ENCODE results near the gene FAM200C.

Gene FAM200C

DNA sequence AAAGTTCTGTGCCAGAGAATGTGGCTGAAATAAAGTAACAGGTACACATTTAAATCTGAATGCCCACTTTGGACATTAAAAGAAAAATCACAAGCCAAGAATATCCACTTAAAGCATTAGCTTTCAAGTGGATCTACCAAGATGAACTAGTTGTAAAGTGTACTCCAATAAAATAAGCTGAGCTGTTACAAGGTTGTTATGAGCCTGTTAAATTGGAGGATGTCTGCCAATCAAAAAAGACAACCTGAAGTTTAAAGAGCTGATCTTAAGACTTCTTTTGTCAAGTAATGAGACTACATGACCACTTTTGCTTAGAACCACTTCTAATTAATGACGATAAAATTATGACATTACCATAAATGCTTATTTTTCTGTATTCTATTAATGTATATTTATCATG is 2.4 kb downstream of the FAM200C start:
- TF ChIP-seq RARB (CRISPR knock-in tag; IDR thresholded peaks at IDR 0.05): no peak
- TF ChIP-seq ZC3H10 (CRISPR knock-in tag; IDR thresholded peaks at IDR 0.05): no peak
- no peak for TF ChIP-seq ZNF70 (CRISPR knock-in tag; IDR thresholded peaks at IDR 0.05)
- no peak for ATAC-seq

GRCh38 chr5:160395111-160395510 is 4.7 kb downstream of the FAM200C start:
- no peak for ATAC-seq
- no peak for TF ChIP-seq CSDC2 (CRISPR knock-in tag; IDR thresholded peaks at IDR 0.05)
- no peak for TF ChIP-seq OSR1 (CRISPR knock-in tag; IDR thresholded peaks at IDR 0.05)

DNA sequence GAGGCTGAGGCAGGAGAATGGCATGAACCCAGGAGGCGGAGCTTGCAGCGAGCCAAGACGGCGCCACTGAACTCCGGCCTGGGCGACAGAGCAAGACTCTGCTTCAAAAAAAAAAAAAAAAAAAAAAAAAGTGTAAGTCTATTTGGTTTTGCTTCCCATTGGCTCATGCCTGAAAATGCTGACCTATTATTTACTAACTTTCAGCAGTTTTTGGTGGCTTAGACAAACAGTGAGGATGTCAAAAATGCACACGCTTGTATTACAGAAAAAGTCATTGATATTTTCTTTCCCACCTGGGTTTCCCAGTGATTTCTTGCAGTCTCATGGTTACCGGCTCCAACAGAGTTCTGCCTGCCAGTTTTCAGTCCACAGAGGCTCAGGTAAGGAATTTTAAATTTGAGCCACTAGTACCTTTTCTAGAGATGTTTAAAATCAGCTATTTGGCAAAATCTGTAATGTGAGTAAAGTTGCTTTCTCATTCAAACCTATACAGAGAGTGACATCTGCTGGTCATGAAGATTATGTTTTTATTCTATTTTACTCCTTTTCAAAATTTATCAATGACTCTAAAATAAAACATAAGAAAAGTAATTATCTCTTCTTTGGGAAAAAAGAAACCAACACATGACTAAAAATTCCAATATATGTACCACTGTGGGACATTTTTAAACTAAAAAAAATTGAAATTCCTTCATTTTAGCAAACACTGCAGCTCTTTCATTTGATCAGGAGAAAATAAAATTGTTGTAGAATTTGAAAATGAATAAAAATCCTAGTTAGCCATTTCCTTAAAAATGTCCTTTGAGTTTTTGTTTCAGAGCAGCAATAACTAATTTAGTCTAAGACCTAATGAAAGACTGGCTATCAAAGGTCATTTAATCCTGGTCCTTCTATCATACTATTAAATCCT is 8.8 kb downstream of the FAM200C start:
- ATAC-seq: peak; percentile 68
- TF ChIP-seq OSR1 (CRISPR knock-in tag; IDR thresholded peaks at IDR 0.05) (no peak), RARB (CRISPR knock-in tag; IDR thresholded peaks at IDR 0.05) (no peak), ARNTL (CRISPR knock-in tag; IDR thresholded peaks at IDR 0.05; ENCODE audit: borderline replicate concordance, low read depth) (no peak)

- no peak for ATAC-seq
- TF ChIP-seq ISL1 (CRISPR knock-in tag; IDR thresholded peaks at IDR 0.05): no peak
- no peak for TF ChIP-seq ZFP30 (CRISPR knock-in tag; IDR thresholded peaks at IDR 0.05)
- no peak for TF ChIP-seq RARB (CRISPR knock-in tag; IDR thresholded peaks at IDR 0.05)
- no peak for TF ChIP-seq ZNF70 (CRISPR knock-in tag; IDR thresholded peaks at IDR 0.05)
- TF ChIP-seq ZNF8 (CRISPR knock-in tag; IDR thresholded peaks at IDR 0.05): no peak
- TF ChIP-seq, protein P1, sequence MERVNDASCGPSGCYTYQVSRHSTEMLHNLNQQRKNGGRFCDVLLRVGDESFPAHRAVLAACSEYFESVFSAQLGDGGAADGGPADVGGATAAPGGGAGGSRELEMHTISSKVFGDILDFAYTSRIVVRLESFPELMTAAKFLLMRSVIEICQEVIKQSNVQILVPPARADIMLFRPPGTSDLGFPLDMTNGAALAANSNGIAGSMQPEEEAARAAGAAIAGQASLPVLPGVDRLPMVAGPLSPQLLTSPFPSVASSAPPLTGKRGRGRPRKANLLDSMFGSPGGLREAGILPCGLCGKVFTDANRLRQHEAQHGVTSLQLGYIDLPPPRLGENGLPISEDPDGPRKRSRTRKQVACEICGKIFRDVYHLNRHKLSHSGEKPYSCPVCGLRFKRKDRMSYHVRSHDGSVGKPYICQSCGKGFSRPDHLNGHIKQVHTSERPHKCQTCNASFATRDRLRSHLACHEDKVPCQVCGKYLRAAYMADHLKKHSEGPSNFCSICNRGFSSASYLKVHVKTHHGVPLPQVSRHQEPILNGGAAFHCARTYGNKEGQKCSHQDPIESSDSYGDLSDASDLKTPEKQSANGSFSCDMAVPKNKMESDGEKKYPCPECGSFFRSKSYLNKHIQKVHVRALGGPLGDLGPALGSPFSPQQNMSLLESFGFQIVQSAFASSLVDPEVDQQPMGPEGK (CRISPR knock-in tag; IDR thresholded peaks at IDR 0.05; ENCODE audit: borderline replicate concordance): no peak
- TF ChIP-seq BACH2 (CRISPR knock-in tag; IDR thresholded peaks at IDR 0.05; ENCODE audit: borderline replicate concordance): no peak
- TF ChIP-seq ZFP3 (CRISPR knock-in tag; IDR thresholded peaks at IDR 0.05): no peak
- no peak for TF ChIP-seq GLIS3 (CRISPR knock-in tag; IDR thresholded peaks at IDR 0.05)
- no peak for TF ChIP-seq ZC3H10 (CRISPR knock-in tag; IDR thresholded peaks at IDR 0.05)
- no peak for TF ChIP-seq OSR1 (CRISPR knock-in tag; IDR thresholded peaks at IDR 0.05)
These were observed 12.4 kb downstream of the FAM200C start for GRCh38 chr5:160387445-160387844.

- ATAC-seq: no peak
- TF ChIP-seq CSDC2 (CRISPR knock-in tag; IDR thresholded peaks at IDR 0.05) (no peak), ZNF565 (CRISPR knock-in tag; conservative IDR thresholded peaks at IDR 0.05; ENCODE audit: low read depth) (no peak), ZNF8 (CRISPR knock-in tag; IDR thresholded peaks at IDR 0.05) (no peak), PPARA (CRISPR knock-in tag; IDR thresholded peaks at IDR 0.05; ENCODE audit: borderline replicate concordance) (no peak), TOX (CRISPR knock-in tag; IDR thresholded peaks at IDR 0.05; ENCODE audit: borderline replicate concordance) (no peak), ZFP30 (CRISPR knock-in tag; IDR thresholded peaks at IDR 0.05) (no peak), ZNF70 (CRISPR knock-in tag; IDR thresholded peaks at IDR 0.05) (no peak), POU6F1 (CRISPR knock-in tag; IDR thresholded peaks at IDR 0.05; ENCODE audit: borderline replicate concordance, low read depth) (no peak), GLIS3 (CRISPR knock-in tag; IDR thresholded peaks at IDR 0.05) (no peak), ZFP3 (CRISPR knock-in tag; IDR thresholded peaks at IDR 0.05) (no peak), RARB (CRISPR knock-in tag; IDR thresholded peaks at IDR 0.05) (no peak), CSRNP3 (CRISPR knock-in tag; IDR thresholded peaks at IDR 0.05) (no peak), SNAI2 (CRISPR knock-in tag; IDR thresholded peaks at IDR 0.05) (no peak), BACH2 (CRISPR knock-in tag; IDR thresholded peaks at IDR 0.05; ENCODE audit: borderline replicate concordance) (no peak)
- TF ChIP-seq, protein P2, sequence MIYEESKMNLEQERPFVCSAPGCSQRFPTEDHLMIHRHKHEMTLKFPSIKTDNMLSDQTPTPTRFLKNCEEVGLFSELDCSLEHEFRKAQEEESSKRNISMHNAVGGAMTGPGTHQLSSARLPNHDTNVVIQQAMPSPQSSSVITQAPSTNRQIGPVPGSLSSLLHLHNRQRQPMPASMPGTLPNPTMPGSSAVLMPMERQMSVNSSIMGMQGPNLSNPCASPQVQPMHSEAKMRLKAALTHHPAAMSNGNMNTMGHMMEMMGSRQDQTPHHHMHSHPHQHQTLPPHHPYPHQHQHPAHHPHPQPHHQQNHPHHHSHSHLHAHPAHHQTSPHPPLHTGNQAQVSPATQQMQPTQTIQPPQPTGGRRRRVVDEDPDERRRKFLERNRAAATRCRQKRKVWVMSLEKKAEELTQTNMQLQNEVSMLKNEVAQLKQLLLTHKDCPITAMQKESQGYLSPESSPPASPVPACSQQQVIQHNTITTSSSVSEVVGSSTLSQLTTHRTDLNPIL (CRISPR knock-in tag; IDR thresholded peaks at IDR 0.05; ENCODE audit: low read depth): no peak
- TF ChIP-seq, protein P3, sequence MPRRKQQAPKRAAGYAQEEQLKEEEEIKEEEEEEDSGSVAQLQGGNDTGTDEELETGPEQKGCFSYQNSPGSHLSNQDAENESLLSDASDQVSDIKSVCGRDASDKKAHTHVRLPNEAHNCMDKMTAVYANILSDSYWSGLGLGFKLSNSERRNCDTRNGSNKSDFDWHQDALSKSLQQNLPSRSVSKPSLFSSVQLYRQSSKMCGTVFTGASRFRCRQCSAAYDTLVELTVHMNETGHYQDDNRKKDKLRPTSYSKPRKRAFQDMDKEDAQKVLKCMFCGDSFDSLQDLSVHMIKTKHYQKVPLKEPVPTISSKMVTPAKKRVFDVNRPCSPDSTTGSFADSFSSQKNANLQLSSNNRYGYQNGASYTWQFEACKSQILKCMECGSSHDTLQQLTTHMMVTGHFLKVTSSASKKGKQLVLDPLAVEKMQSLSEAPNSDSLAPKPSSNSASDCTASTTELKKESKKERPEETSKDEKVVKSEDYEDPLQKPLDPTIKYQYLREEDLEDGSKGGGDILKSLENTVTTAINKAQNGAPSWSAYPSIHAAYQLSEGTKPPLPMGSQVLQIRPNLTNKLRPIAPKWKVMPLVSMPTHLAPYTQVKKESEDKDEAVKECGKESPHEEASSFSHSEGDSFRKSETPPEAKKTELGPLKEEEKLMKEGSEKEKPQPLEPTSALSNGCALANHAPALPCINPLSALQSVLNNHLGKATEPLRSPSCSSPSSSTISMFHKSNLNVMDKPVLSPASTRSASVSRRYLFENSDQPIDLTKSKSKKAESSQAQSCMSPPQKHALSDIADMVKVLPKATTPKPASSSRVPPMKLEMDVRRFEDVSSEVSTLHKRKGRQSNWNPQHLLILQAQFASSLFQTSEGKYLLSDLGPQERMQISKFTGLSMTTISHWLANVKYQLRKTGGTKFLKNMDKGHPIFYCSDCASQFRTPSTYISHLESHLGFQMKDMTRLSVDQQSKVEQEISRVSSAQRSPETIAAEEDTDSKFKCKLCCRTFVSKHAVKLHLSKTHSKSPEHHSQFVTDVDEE (CRISPR knock-in tag; IDR thresholded peaks at IDR 0.05): no peak
- TF ChIP-seq, protein P1 (CRISPR knock-in tag; IDR thresholded peaks at IDR 0.05; ENCODE audit: borderline replicate concordance): no peak
These were observed 14.4 kb downstream of the FAM200C start for GRCh38 chr5:160385496-160385895.
